K562 (cell line): ENCODE measurements around the gene ADAM22.

ENCODE experiments used
- EP300 ChIP-seq: IDR thresholded peaks from 2 replicates; pipeline ENCODE4 v1.6.1; 2012; ENCODE audit warnings: low read length, improper control_type of control experiment
- EZH2 ChIP-seq: IDR thresholded peaks from 2 replicates; pipeline ENCODE4 v1.6.1; 2012; ENCODE audit warnings: low read depth, mild to moderate bottlenecking, inconsistent platforms, low read length, borderline replicate concordance
- SMAD3 ChIP-seq: fragments of 450-650 bp; formaldehyde crosslinking; conservative IDR thresholded peaks from 2 replicates; pipeline ENCODE4 v1.4.0; 2020; ENCODE audit warnings: mild to moderate bottlenecking
- TRIM24 ChIP-seq, 2 experiments: fragments of 450-650 bp; IDR thresholded peaks; 2 replicates each; pipeline ENCODE4 v1.6.1; 2016
- TF ChIP-seq, protein P1 (sequence below): fragments of 450-650 bp; IDR thresholded peaks from 2 replicates; pipeline ENCODE4 v1.6.1; 2016; ENCODE audit warnings: missing biosample characterization, missing genetic modification characterization

DNA sequence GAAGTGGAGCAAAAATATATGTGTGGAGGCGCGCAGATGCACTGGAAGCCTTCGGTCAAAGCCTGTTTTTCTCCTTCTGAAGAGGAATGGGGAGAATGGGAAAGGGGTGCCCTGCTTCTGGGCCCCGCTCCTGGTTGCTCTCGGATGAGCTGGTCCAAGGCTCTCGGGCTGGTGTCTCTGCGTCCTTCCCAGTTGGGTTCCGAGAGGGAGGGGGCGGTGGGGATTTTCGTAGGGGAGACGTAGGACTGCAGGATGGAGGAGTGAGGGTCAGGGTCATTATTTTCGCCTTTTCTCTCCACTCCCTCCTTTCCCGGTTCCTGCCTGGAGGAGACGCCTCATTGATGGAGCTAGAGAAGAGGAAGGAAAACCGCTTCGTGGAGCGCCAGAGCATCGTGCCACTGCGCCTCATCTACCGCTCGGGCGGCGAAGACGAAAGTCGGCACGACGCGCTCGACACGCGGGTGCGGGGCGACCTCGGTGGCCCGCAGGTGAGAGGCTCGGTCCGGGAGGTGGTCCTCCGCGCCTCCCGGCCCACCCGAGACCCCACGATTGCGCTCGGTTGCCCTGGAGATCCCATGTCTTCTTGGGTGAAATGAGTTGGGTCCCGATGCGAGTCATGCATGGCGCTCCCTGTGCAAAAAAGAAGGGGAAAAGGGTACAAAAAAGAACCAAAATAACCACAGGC, 790 bp downstream of the ADAM22 start:
- TF ChIP-seq EZH2, result no peak
- TF ChIP-seq TRIM24 (IDR thresholded peaks at IDR 0.05), result no peak
- TF ChIP-seq EP300, result no peak
- TF ChIP-seq SMAD3 (CRISPR knock-in tag), result no peak
- TF ChIP-seq, protein P1, sequence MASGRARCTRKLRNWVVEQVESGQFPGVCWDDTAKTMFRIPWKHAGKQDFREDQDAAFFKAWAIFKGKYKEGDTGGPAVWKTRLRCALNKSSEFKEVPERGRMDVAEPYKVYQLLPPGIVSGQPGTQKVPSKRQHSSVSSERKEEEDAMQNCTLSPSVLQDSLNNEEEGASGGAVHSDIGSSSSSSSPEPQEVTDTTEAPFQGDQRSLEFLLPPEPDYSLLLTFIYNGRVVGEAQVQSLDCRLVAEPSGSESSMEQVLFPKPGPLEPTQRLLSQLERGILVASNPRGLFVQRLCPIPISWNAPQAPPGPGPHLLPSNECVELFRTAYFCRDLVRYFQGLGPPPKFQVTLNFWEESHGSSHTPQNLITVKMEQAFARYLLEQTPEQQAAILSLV (tag), result no peak
